ENCODE results near the gene SIRT2. TPM values are rescaled to one million over a fixed set of nuclear protein-coding genes. Genes with fewer than 3 reads are reported as not detected.
A peak's percentile ranks its signal among the peaks of the same experiment; 100 is the strongest.
"Not testable (repeated sequence)": the region's sequence is repeated elsewhere in the genome, so short reads cannot be mapped to it uniquely, and the experiment has no call there.

Gene SIRT2
- polyA plus RNA-seq, 6 donors from 2014 or later: 43.2 to 64.9 (median 54.4) TPM

DNA sequence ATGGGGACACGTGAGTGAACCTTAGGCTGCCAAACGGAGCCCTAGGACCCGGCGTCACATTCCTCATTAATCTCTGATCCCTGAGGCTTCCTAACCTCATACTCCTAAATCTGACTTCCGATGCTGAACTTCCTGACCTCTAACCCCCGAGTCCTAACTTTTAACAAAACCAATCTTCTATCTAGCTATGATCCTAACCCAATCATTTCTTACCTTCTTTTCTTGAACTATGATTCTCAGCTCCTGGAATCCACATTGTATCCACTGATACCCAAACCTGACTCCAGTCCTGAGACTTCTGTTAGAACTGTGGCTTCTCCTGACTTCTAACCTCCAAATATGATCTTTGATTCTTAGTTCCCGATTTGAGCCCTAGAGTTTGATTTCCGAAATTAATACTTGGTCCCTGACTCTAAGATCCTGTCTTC, 798 bp upstream of the SIRT2 start:
- DNase-seq (no peak), ATAC-seq (ENCODE audit: low read depth in 2 of 2) (no peak)
- Mint-ChIP-seq H3K36me3 (peaks cover 8 to 12% of the 10 kb centered on the region in 2 donors), H3K4me3 (peak overlapping the region; percentile 89 to 100 (median 96)), H3K4me1 (peaks cover 40 to 55% (median 51%) of the 10 kb centered on the region in 3 donors), H3K9me3 (no peaks in the 10 kb centered on the region), H3K27ac (peak overlapping the region; percentile 94 to 100 (median 97)), H3K27me3 (no peaks in the 10 kb centered on the region)

DNA sequence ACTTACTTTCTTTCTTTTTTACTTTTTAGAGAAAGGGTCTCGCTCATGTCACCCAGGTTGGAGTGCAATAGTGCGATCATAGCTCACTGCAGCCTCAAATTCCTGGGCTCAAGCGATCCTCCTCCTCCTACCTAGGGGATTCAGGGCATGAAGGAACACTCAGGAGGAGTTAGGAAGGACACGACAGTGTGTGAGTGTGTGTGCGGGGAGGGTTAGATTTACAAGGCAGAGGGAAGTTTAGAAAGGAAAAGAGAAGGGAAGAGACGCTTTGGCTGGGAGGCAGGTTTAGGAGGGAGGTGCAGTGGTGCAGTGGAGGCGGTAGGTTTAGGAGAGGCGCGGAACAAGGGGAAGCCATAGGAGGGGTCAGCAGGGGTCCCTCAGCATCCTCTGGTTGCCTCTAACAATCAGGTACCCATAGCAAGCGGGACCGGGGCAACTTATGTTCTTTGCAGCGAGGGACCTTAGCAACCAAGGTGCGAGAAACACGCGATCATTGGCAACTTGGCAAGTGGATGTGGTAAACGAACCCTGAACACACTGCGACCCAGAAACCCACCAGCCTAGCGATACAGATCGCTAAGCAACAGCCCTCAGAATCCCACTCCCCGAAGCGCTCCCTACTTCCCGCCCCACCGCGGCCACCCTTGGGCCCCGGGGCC, 501 bp downstream of the SIRT2 start:
- ATAC-seq (ENCODE audit: low read depth in 2 of 2): no peak
- peaks cover 36 to 61% (median 53%) of the 10 kb centered on the region in 3 donors for H3K4me1 Mint-ChIP-seq
- H3K27me3 Mint-ChIP-seq: no peaks in the 10 kb centered on the region
- H3K27ac Mint-ChIP-seq: peak overlapping the region; percentile 95 to 100 (median 98)
- no peaks in the 10 kb centered on the region for H3K9me3 Mint-ChIP-seq
- no peaks in the 10 kb centered on the region for H3K36me3 Mint-ChIP-seq
- DNase-seq: no peak
- H3K4me3 Mint-ChIP-seq: peak overlapping the region; percentile 89 to 100 (median 96)

DNA sequence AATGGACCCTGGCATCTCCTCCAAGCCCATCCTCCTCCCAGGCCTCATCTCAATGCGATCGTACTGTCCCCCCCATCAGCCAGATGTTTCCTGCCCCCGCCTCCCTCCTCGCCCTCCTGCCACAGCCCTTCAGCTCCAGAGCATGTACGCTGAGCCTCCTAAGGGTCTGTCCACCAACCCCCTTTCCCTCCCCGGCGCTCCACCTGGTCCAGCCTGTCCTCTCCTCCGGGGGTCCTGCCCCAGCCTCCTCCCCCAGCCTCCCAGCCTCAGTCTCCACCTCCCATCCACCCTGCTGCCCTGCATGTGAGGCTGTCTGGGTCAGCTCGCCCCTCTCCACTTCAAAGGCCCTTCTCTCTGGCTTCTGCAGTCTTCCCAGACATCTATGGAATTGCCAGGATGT, 4.5 kb downstream of the SIRT2 start:
- Mint-ChIP-seq H3K4me1 (peaks cover 23 to 42% (median 29%) of the 10 kb centered on the region in 3 donors), H3K9me3 (no peaks in the 10 kb centered on the region), H3K4me3 (no peak overlapping the region), H3K36me3 (no peaks in the 10 kb centered on the region), H3K27me3 (no peaks in the 10 kb centered on the region), H3K27ac (peak overlapping the region in 3 of 6 donors; percentile 2 to 92 (median 32))
- DNase-seq (no peak), ATAC-seq (ENCODE audit: low read depth in 2 of 2) (no peak)

DNA sequence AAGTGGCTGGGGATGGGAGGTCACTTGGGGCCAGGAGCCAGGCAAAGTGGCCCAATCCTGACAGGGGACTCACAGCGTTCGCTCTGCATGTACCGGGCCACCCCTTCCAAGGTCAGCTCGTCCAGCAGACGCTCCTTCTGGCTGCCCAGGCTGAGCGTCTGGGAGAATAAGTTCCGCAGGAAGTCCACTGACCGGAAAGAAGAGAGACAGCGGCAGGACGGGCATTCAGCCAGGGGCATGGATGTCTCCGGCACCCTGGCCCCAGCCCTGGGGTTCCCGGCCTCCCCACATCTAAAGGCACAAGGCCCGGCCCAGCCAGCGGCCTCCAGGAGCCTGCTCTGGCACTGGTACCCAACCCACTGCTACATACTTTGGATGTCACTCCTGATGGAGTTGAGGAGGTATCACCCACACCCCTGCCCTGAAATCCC, 6.1 kb downstream of the SIRT2 start:
- Mint-ChIP-seq H3K4me1 (peaks cover 12 to 30% (median 20%) of the 10 kb centered on the region in 3 donors), H3K9me3 (no peaks in the 10 kb centered on the region), H3K4me3 (no peak overlapping the region), H3K27me3 (no peaks in the 10 kb centered on the region), H3K27ac (peak overlapping the region in 1 of 6 donors; percentile 49), H3K36me3 (no peaks in the 10 kb centered on the region)
- no peak for ATAC-seq (ENCODE audit: low read depth in 2 of 2)
- no peak for DNase-seq

DNA sequence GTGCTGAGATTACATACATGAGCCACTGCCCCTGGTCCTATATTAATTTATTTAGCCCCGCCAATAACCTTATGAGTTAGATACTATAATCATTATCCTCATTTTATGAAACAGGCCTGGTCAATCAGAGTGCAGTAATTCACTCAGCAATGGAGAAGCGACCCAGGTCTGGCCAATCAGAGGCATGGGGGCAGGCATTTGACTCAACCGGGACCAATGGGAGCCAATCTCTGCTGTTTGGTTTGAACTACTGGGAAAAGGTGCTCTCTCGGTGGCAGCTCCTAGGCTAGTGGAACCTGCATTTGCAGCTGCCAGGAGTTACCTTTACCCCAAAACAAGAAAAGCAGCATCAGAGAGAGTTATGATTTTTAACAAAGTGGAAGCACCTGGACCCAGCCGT, 6.6 kb downstream of the SIRT2 start:
- Mint-ChIP-seq H3K4me3 (no peak overlapping the region), H3K27me3 (no peaks in the 10 kb centered on the region), H3K4me1 (peaks cover 9 to 25% (median 15%) of the 10 kb centered on the region in 3 donors), H3K27ac (no peak overlapping the region), H3K9me3 (no peaks in the 10 kb centered on the region), H3K36me3 (no peaks in the 10 kb centered on the region)
- DNase-seq (no peak), ATAC-seq (ENCODE audit: low read depth in 2 of 2) (no peak)

DNA sequence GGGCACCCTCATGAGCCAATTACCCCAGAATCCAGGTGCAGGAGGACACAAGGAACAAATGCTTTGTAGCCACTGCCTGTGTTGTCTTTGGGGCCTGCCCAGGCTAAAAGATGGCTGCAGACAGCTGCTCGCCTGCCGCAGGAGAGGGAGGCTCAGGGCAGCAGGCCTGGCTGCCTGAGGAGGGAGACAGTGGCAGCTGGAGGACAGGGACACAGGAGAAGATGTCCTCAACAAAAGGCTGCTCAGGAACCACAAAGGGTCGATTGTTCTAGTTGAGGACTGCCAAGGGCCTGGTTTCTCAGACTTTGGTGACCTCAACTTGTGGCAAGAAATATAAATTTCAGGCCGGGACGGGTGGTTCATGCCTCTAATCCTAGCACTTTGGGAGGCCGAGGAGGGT, 7.6 kb downstream of the SIRT2 start:
- Mint-ChIP-seq H3K27ac (peak overlapping the region in 2 of 6 donors; percentile 11 to 69), H3K4me1 (peaks cover 6 to 20% (median 14%) of the 10 kb centered on the region in 3 donors)

DNA sequence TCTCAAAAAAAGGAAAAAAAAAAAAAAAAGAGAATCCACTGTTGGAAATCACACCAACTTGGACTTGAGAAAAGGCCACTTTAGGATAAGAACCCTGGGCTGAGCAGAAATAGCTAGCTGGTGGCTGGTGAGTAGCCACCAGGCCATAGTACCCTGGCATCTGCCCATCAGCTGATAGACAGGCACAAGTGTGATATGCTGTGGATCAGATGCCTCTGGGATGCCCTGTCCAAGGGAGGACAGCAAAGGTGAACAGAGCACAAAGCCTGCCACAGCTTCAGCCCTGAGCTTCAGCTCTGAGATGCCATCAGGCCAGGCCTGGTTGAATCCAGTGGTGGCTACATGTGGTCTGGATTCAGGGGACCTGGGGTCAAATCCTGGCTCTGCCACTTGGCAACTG, 8.7 kb downstream of the SIRT2 start:
- Mint-ChIP-seq H3K9me3 (no peaks in the 10 kb centered on the region), H3K4me3 (peak overlapping the region in 1 of 8 donors; percentile 16), H3K27me3 (no peaks in the 10 kb centered on the region), H3K27ac (no peak overlapping the region), H3K4me1 (peaks cover 6 to 17% (median 14%) of the 10 kb centered on the region in 3 donors), H3K36me3 (no peaks in the 10 kb centered on the region)
- DNase-seq (no peak), ATAC-seq (ENCODE audit: low read depth in 2 of 2) (no peak)

More for the DNA sequence above, 7.6 kb downstream of the SIRT2 start:
- H3K27me3 Mint-ChIP-seq: no peaks in the 10 kb centered on the region
- H3K9me3 Mint-ChIP-seq: no peaks in the 10 kb centered on the region
- no peaks in the 10 kb centered on the region for H3K36me3 Mint-ChIP-seq
- DNase-seq: no peak
- H3K4me3 Mint-ChIP-seq: no peak overlapping the region
- ATAC-seq (ENCODE audit: low read depth in 2 of 2): no peak

DNA sequence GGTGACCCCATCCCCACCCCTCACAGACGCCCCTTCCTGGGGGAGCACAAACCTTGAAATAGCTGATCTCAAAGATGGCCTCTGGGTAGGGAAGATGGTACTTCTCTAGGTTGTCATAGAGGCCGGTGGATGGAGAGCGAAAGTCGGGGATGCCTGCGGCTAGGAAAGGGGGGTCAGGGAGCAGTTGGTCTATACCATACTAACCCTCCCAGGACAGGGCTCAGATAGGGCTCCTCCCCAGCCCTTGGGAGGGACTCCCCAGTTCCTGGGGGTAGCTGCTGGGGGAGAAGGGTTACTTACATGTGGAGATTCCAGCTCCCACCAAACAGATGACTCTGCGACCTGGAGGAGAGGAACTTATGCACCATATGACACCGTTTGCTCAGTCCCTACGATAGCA, 9.6 kb downstream of the SIRT2 start:
- DNase-seq (no peak), ATAC-seq (ENCODE audit: low read depth in 2 of 2) (no peak)
- Mint-ChIP-seq H3K4me3 (no peak overlapping the region), H3K27ac (no peak overlapping the region), H3K4me1 (peaks cover 0 to 13% (median 8%) of the 10 kb centered on the region in 3 donors), H3K9me3 (no peaks in the 10 kb centered on the region), H3K27me3 (no peaks in the 10 kb centered on the region), H3K36me3 (no peaks in the 10 kb centered on the region)

DNA sequence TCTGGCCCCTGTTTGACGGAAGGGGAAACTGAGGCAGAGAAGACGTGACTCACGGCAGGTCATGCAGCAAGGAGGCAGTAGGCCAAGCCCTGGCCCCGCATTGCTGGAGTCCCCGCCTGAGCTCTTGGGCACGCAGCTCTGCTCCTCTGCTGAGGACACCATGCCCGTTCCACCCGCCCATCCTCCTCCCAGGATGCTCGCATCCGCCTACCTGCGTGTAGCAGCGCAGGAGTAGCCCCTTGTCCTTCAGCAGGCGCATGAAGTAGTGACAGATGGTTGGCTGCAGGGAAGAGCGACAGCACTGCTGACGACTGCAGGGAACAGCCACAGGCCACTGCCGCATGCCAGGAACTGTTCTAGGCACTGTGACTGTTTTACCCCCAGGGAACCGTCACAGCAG, 10.5 kb downstream of the SIRT2 start:
- H3K36me3 Mint-ChIP-seq: no peaks in the 10 kb centered on the region
- peaks cover 0 to 9% (median 0%) of the 10 kb centered on the region in 3 donors for H3K4me1 Mint-ChIP-seq
- ATAC-seq (ENCODE audit: low read depth in 2 of 2) (no peak), DNase-seq (no peak)
- H3K27ac Mint-ChIP-seq: peak overlapping the region in 2 of 6 donors; percentile 54 to 73
- H3K9me3 Mint-ChIP-seq: no peaks in the 10 kb centered on the region
- no peak overlapping the region for H3K4me3 Mint-ChIP-seq
- H3K27me3 Mint-ChIP-seq: no peaks in the 10 kb centered on the region

DNA sequence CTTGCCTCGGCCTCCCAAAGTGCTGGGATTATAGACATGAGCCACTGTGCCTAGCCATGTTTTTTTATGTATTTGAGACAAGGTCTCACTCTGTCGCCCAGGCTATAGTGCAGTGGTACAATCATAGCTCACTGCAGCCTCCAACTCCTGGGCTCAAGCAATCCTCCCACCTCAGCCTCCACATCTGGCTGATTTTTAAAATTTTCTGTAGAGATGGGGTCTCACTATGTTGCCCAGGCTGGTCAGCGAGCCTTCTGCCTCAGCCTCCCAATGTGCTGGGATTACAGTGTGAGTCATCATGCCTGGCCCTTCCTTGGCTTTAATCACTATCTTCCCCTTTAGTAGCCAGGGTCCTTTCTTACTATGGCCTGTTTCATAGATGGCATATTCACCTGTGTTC, 14.7 kb downstream of the SIRT2 start:
- H3K4me3 Mint-ChIP-seq; H3K36me3 Mint-ChIP-seq; ATAC-seq (ENCODE audit: low read depth in 2 of 2); H3K9me3 Mint-ChIP-seq; H3K27me3 Mint-ChIP-seq; DNase-seq: not testable (repeated sequence)
- Mint-ChIP-seq H3K27ac (peak overlapping the region in 1 of 6 donors; percentile 49), H3K4me1 (peaks cover 14 to 29% (median 16%) of the 10 kb centered on the region in 3 donors)

DNA sequence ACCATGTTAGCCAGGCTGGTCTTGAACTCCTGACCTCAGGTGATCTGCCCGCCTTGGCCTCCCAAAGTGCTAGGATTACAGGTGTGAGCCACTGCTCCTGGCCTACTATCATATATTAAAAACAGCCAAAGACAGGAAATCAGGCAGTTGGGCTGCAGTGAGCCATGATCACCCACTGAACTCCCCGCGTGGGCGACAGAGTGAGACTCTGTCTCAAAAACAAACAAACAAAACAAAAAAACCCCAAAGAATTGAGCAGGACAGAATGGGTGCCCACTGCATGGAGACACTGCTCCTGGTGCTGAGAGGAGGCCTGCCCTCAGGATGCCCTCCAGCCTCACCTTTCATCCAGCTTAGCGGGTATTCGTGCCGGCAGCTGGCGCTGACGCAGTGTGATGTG, 16.1 kb downstream of the SIRT2 start:
- ATAC-seq (ENCODE audit: low read depth in 2 of 2) (no peak), DNase-seq (no peak)
- Mint-ChIP-seq H3K4me3 (peak overlapping the region in 1 of 8 donors; percentile 16), H3K4me1 (peaks cover 20 to 39% (median 25%) of the 10 kb centered on the region in 3 donors), H3K27ac (peak overlapping the region in 4 of 6 donors; percentile 24 to 75 (median 66)), H3K36me3 (no peaks in the 10 kb centered on the region), H3K27me3 (no peaks in the 10 kb centered on the region), H3K9me3 (no peaks in the 10 kb centered on the region)

DNA sequence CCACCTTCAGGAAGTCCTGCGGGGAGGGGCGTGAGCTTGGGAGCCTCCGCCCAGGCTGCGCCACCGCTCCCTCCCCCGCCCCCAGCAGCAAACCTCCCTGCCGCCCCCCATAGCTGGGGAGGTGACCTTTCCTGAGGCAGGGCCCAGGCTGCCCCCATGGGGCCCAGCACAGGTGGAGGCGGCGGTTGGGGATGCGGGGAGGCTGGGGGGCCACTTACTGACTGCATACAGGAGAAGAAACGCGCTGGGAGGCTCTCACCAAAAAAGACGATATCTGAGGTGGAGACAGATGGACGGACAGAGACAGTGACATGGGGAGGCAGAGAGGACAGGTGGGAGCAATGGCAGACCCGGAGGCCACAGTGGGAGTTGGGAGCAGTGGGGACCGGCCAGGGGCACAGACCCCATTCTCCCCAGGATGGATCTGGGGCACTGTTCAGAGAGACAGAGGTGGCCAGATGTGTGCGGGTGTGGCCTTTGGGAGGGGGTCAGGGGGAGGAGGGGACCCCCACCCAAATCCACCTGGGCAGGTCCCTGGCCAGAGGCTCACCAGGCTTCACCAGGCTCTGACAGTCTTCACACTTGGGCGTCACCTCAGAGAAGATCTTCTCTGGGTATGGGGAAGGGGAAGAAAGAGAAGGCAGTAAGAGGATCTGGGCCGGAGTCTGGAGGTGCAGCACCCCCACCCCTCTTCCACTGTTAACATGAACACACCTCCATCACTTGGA, 18.4 kb downstream of the SIRT2 start:
- no peak for DNase-seq
- ATAC-seq (ENCODE audit: low read depth in 2 of 2): no peak
- Mint-ChIP-seq H3K27ac (peak overlapping the region in 4 of 6 donors; percentile 32 to 93 (median 74)), H3K4me1 (peaks cover 34 to 50% (median 37%) of the 10 kb centered on the region in 3 donors), H3K9me3 (no peaks in the 10 kb centered on the region), H3K36me3 (no peaks in the 10 kb centered on the region), H3K27me3 (no peaks in the 10 kb centered on the region), H3K4me3 (peak overlapping the region in 1 of 8 donors; percentile 6)

DNA sequence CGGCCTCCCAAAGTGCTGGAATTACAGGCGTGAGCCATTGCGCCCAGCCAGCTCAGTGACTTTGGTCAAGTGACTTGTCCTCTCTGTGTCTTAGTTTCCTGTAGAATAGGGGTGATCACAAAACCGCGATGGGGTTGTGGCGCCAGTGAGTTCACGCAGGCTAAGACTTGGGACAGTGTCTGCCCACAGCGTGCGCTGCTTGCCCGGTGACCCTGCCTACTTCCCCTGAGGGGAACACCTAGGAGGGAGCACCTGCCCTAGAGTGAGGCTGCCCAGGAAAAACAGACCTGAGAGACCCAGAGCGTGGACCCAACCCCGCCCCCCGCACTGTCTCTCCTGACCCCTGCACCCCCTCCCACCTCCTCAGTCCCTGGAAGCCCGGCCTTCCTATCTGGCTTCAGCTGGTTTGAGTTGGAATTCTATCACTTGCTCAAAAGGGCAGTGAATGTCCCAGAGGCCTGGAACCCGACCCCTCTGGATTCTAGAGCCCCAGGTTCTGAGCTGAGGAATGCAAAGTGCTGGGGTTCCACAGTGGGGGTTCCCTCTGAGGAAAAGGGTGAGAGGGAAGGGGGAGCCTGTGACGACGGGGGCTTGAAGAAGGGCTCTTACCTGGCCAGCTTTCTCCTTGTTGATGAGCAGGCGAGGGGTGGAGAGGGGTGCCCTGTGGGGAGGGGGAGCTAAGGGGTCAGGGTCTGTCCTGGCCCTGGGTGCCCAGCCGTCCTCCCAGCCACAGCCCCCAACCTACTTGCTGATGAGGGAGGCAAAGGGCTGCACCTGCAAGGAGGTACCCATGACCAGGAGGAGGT, 19.1 kb downstream of the SIRT2 start:
- H3K27me3 Mint-ChIP-seq: no peaks in the 10 kb centered on the region
- no peaks in the 10 kb centered on the region for H3K9me3 Mint-ChIP-seq
- ATAC-seq (ENCODE audit: low read depth in 2 of 2) (no peak), DNase-seq (no peak)
- peak overlapping the region; percentile 54 to 93 (median 80) for H3K27ac Mint-ChIP-seq
- peak overlapping the region in 7 of 8 donors; percentile 15 to 79 (median 63) for H3K4me3 Mint-ChIP-seq
- no peaks in the 10 kb centered on the region for H3K36me3 Mint-ChIP-seq
- peaks cover 34 to 55% (median 37%) of the 10 kb centered on the region in 3 donors for H3K4me1 Mint-ChIP-seq
